Hematopoietic multipotent progenitor cell treated with erythropoietin and hydrocortisone succinate and interleukin-3 and kit ligand, for 6 days (in vitro differentiated cells): ENCODE data around the gene C6orf163.
"Not testable (repeated sequence)": the region's sequence is repeated elsewhere in the genome, so short reads cannot be mapped to it uniquely, and the experiment has no call there.

ENCODE experiments used
- DNase-seq: peaks from one replicate; pipeline ENCODE4 v3.0.0-alpha.2; 2015

The C6orf163 gene

DNA sequence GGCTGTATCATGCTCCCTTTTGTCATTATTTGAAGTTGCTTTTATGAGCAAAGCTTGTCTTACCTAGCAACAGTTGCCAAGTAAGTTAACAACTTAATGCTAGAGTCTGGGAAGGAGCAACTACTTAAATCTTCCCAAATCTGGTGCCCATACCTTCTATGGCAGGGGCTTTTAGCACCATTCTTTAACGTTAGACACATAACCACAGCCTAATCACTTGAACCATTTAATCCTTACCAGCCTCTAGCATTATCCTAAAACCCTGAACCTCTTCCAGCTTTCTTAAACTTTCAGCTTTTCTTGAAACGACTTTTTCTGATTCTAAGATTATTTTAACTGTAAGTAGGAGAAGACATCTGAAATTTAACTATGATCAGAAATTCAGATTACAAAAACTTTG is at the start of gene C6orf163:
Gene C6orf163, plus strand, starts transcription at position 83 of the 400 bp plus-strand sequence. Its CDS starts 287 bp downstream, at position 370.
- no peak for DNase-seq

DNA sequence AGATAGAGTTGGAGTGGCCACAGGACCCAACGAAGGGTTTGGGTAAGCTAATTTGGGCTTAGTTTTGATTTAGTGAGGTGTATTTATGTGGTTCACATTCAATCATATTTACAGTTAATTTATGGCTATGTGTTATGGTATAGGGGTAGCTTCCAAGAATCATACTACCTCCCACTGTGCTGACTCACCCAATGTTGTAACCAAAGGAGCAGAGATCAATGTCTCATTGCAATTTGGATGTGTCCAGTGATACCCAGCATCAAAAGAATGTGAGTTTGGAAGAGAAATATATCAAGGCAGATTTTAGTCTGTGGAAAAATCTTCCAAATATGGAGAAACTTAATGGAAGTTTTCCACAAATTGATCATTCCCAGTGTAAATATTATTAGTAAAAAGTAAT is 47.5 kb upstream of the C6orf163 start:
- no peak for DNase-seq

DNA sequence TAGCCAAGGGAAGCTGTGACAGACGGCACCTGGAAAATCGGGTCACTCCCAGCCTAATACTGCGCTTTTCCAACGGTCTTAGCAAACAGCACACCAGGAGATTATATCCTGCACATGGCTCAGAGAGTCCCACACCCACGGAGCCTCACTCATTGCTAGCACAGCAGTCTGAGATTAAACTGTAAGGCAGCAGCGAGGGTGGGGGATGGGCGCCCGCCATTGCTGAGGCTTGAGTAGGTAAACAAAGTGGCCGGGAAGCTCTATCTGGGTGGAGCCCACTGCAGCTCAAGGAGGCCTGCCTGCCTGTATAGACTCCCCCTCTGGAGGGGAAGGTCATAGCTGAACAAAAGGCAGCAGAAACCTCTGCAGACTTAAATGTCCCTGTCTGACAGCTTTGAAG is 43.3 kb upstream of the C6orf163 start:
- DNase-seq: not testable (repeated sequence)

DNA sequence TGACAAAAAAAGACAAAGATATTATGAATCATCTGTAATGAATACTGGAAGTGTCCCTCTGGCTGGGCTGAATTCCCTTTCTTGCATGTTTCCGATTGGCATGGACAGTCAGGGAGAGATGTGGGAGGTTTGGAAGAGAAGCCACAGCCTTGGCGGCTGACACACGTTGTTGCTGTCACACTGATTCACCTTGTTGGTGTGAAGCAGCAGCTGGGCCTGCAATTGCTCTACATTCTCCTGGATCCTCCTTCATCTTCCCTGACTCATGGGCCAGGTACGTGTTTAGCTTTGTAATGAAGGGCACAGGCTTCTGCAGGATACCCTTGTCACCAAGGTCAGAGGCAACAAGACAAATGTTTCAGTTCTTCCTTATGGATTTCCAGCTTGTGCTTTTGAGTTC is 35.6 kb upstream of the C6orf163 start:
- no peak for DNase-seq

GRCh38 chr6:87312860-87313259 is 31.8 kb upstream of the C6orf163 start:
- no peak for DNase-seq

- no peak for DNase-seq
These were observed 29.5 kb upstream of the C6orf163 start for GRCh38 chr6:87315071-87315470.

DNA sequence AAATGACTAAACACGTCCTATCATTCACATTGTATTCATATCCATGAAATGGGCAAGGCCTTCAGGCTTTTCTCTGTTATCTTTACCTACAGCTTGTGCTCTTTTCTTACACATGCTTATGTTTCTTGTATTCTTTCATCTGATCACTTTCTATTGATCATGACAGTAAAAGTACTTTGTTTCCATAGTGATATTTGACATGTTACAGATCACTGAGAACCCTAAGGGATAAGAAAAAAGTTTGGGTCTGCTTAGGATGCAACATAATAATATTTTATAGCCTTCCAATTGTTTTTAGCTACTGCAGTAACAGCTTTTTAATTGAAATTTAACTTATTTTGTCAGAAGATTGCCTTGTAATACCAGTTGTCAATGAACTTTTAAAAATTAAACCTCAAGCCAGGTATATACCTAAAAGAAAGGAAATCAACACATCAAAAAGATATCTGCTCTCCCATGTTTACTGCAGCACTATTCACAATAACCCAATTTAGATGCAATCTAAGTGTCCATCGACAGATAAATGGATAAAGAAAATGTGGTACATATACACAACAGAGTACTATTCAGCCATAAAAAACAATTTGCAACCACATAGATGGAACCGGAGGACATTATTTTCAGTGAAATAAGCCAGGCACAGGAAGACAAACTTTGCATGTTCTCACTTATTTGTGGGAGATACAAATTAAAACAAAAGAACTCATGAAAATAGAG is 25.2 kb upstream of the C6orf163 start:
- no peak for DNase-seq

- DNase-seq: peak; percentile 92
These were observed 22.1 kb upstream of the C6orf163 start, which contains the start of gene SMIM8 for GRCh38 chr6:87322304-87323212. Gene SMIM8, plus strand, starts transcription at chr6:87322588. Its CDS starts 14,444 bp downstream, at chr6:87337032.

DNA sequence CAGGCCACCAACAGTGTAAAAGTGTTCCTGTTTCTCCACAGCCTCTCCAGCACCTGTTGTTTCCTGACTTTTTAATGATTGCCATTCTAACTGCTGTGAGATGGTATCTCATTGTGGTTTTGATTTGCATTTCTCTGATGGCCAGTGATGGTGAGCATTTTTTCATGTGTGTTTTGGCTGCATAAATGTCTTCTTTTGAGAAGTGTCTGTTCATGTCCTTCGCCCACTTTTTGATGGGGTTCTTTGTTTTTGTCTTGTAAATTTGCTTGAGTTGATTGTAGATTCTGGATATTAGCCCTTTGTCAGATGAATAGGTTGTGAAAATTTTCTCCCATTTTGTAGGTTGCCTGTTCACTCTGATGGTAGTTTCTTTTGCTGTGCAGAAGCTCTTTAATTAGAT is 20.7 kb upstream of the C6orf163 start:
- not testable (repeated sequence) for DNase-seq

- DNase-seq: no peak
These were observed 13.7 kb upstream of the C6orf163 start for GRCh38 chr6:87330961-87331360.

- DNase-seq: no peak
These were observed 11.6 kb upstream of the C6orf163 start for GRCh38 chr6:87333033-87333432.

DNA sequence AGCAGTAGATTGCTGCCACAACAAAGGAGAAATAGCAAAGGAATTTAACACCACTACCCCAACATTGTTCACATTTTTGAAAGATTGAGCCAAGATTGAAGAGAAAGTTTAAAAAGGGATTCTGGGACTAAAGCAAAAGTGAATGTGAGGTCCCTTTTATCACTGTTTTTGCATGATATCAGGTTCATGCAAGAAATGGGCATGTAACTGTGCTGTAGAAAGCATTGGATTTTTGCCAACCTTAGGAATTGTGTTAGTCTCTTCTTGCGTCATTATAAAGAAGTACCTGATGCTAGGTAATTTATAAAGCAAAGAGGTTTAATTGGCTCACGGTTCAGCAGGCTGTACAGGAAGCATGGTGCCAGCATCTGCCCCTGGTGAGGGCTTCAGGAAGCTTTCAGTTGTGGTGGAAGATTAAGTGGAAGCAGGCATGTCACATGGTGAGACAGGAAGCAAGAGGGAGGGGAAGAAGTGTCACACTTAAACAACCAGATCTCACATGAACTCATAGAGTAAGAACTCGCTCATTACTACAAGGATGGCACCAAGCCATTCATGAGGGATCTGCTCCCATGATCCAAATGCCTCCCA is 10.9 kb upstream of the C6orf163 start:
- peak; percentile 68 for DNase-seq

DNA sequence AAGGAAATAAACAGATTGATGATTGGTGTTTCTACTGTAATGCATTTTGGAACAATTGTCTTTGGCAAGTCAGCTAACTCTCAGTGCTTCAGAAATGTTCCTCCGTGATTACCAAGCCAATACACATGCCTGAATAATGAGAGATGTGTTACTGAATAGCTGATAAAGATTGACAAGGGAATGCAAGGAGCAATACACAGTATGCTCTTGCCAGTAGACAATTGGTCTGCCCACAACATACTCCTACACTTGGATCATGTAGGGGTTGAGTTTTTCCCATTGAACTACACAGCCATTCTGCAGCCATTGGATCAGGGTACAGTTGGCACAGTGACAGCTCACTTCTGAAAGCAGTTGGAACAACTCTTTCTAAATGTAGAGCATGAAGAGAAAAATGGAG is 9.9 kb upstream of the C6orf163 start:
- DNase-seq: no peak

DNA sequence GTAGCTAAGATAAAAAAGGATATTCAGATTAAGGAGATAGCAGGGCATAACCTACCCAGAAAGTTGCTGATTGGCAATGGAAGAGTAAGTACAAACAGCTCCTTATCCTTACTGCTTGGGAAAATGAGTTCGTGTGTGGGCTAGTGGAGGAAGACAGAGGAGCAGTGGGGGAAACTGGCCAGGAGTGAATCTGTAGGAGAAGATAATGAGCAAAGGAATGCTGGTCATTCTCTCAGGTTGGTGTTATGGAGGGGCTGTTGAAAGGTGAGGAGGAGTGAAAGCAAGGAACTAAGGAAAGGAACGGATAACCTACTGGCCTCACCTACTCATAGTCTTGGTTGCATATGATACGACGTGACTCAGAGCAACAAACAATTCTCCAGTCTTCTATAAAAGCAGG is 8.2 kb upstream of the C6orf163 start:
- no peak for DNase-seq

DNA sequence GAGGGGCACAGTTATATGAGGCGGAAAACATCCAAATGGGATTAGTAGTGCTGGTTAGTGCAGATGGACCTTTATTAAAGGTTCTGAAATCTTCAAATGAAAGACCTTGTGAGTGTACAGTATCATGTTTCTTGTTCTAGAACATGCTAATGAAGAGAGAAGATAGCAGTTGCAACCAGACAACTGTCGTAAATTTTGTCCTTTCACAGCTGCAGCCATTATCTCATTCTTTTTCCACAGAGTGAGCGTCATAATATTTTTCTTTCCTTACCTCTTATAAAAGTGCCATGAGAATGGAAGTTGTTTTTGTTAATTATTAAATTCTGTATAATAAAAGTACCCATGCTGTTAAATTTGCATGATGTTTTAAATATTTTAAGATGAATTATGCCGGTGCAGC is 4.4 kb upstream of the C6orf163 start:
- no peak for DNase-seq

DNA sequence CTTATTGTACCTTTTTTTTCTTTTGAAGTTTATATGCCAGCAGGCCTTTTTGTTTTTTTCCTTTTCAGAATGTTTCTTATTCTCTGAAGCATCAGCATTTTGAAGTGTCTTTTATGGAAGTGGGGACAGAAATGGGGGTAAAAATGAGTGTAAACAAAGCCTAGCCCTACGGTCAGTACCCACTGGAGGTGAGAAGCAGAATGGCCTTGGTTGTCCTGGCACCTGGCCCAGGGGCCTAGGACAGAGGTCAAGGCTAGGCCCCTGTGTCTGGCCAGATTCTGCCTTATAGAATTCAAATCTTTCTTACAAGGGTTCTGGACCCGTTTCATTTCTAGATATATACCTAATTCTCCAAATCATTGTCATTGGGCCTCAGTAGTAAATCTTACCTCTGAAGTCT is 3.5 kb upstream of the C6orf163 start:
- DNase-seq: no peak

- no peak for DNase-seq
These were observed 2.7 kb upstream of the C6orf163 start for GRCh38 chr6:87341899-87342298.

- DNase-seq: no peak
These were observed 1.8 kb upstream of the C6orf163 start for GRCh38 chr6:87342829-87343228.

DNA sequence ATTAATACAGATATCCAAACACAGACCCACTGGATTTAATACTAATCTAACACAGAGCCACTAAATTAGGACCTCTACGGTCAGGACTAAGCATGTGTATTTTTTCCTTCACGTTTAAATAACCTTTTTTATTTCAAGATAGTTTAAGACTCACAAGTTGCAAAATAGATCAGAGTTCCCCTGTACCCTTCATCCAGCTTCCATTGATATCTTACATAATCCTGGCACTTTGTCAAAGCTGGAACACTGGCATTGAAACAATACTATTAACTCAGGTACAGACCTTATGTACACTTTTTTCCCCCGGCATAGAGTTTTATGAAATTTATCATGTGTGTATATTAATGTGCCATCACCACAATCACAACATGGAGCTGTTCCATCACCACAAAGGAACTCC is 2.1 kb downstream of the C6orf163 start:
- DNase-seq: no peak

GRCh38 chr6:87349896-87350295 is 5.3 kb downstream of the C6orf163 start:
- DNase-seq: no peak

- no peak for DNase-seq
These were observed 5.9 kb downstream of the C6orf163 start for GRCh38 chr6:87350516-87350915.

DNA sequence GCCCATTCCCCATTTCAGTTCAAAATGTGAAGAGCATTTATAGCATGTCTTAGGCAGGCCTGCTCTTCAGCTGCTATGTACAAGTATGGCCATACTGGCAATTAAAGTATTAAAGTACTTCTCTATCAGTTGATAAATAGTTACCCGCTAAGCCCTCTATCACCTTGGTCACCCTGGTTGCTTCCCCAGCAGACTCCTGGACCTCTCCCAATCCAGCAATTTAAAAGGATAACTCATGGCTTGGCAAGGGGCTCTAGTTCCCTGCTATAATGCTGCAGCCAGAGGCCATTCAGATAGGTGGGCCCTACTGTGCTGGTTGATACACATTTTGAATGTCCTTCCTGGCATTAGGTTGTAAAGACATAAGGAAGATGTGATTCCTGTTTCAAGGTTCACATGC is 7.0 kb downstream of the C6orf163 start:
- DNase-seq: no peak

DNA sequence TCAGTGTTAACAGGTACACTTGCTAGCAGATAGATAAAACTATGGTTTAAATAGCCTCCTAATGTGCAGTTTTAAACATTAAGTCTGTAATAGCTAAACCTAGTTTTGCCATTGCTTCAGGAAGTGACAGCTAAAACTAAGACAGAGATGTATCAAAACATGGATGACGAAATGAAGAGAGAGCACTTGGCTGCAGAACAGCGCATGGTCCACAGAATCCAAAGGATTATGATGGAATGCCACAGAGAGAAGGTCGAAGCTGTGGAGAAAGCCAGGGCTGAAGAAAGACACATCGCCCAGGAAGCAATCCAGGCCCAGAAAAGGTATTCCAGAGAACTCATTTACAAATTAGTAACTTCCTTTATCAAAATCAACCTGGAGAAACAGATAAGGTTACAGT is 11.6 kb downstream of the C6orf163 start:
- DNase-seq: no peak
